Stimulated activated CD8-positive, alpha-beta memory T cell treated with anti-CD3 and anti-CD28 coated beads, Interleukin-2, amount 100 ng/mL, for 1 hour (primary cell): Measurements from ENCODE around the gene ERGIC2.
"Not testable (repeated sequence)": the region's sequence is repeated elsewhere in the genome, so short reads cannot be mapped to it uniquely, and the experiment has no call there.

Experiments
- DNase-seq, 2 donors: peaks; one replicate each; pipeline ENCODE4 v3.0.0-alpha.2; 2020; ENCODE audit warnings: low read depth in 2 of 2

The ERGIC2 gene

GRCh38 chr12:29380536-29381523, at the start of gene ERGIC2:
Gene ERGIC2, minus strand, starts transcription at chr12:29381172. Its CDS starts 9,539 bp downstream, at chr12:29371633.
- DNase-seq = peak; percentile 70 to 80

GRCh38 chr12:29430716-29431044, 49.7 kb upstream of the ERGIC2 start:
- no peak for DNase-seq

- DNase-seq = no peak
Observed at GRCh38 chr12:29429999-29430715, 49.2 kb upstream of the ERGIC2 start.

GRCh38 chr12:29428633-29429032, 47.7 kb upstream of the ERGIC2 start:
- no peak for DNase-seq

GRCh38 chr12:29427964-29428363, 47.0 kb upstream of the ERGIC2 start:
- no peak for DNase-seq

GRCh38 chr12:29426498-29426897, 45.5 kb upstream of the ERGIC2 start:
- no peak for DNase-seq

GRCh38 chr12:29425722-29426121, 44.8 kb upstream of the ERGIC2 start:
- no peak for DNase-seq

- DNase-seq = no peak
Observed at GRCh38 chr12:29416748-29417147, 35.8 kb upstream of the ERGIC2 start.

- DNase-seq = no peak
Observed at GRCh38 chr12:29415111-29415510, 34.1 kb upstream of the ERGIC2 start.

GRCh38 chr12:29414368-29414767, 33.4 kb upstream of the ERGIC2 start:
- DNase-seq = no peak

GRCh38 chr12:29405561-29405960, 24.6 kb upstream of the ERGIC2 start:
- no peak for DNase-seq

GRCh38 chr12:29403991-29404390, 23.0 kb upstream of the ERGIC2 start:
- no peak for DNase-seq

GRCh38 chr12:29402437-29402836, 21.5 kb upstream of the ERGIC2 start:
- DNase-seq = no peak

GRCh38 chr12:29398495-29398894, 17.5 kb upstream of the ERGIC2 start:
- DNase-seq = no peak

GRCh38 chr12:29396774-29397173, 15.8 kb upstream of the ERGIC2 start:
- no peak for DNase-seq

- DNase-seq = no peak
Observed at GRCh38 chr12:29395356-29395755, 14.4 kb upstream of the ERGIC2 start.

- not testable (repeated sequence) for DNase-seq
Observed at GRCh38 chr12:29390419-29390818, 9.4 kb upstream of the ERGIC2 start.

- no peak for DNase-seq
Observed at GRCh38 chr12:29389295-29389919, 8.4 kb upstream of the ERGIC2 start.

GRCh38 chr12:29386084-29386680, 5.2 kb upstream of the ERGIC2 start:
- not testable (repeated sequence) for DNase-seq

GRCh38 chr12:29385194-29385593, 4.2 kb upstream of the ERGIC2 start:
- DNase-seq = not testable (repeated sequence)

GRCh38 chr12:29382251-29382650, 1.3 kb upstream of the ERGIC2 start:
- no peak for DNase-seq

- no peak for DNase-seq
Observed at GRCh38 chr12:29376118-29376517, 4.9 kb downstream of the ERGIC2 start.
